HepG2 (cell line): Measurements from ENCODE around the gene RAB30. TPM values are rescaled to one million over a fixed set of nuclear protein-coding genes. Genes with fewer than 3 reads are reported as not detected.

ENCODE experiments used
- FOXA3 ChIP-seq: IDR thresholded peaks from 2 replicates; pipeline ENCODE4 v1.6.1; 2016; ENCODE audit warnings: missing genetic modification reagents, missing compliant biosample characterization
- FOXJ3 ChIP-seq: sonication (generic); formaldehyde crosslinking; IDR thresholded peaks from 2 replicates; pipeline ENCODE4 v1.4.0; 2020; ENCODE audit warnings: missing genetic modification reagents, mild to moderate bottlenecking, borderline replicate concordance
- KLF16 ChIP-seq, 2 experiments: sonication (generic) in 1 of 2; formaldehyde crosslinking in 1 of 2; IDR thresholded peaks; 2 replicates each; pipeline versions ENCODE4 v1.6.1 to v1.8.0; 2016 to 2023; ENCODE audit warnings: missing genetic modification reagents in 2 of 2, missing compliant biosample characterization in 1 of 2
- SAP130 ChIP-seq: IDR thresholded peaks from 2 replicates; pipeline ENCODE4 v1.6.1; 2016; ENCODE audit warnings: low read depth
- ZNF770 ChIP-seq: sonication (generic); formaldehyde crosslinking; IDR thresholded peaks from 2 replicates; pipeline ENCODE4 v1.5.0; 2020; ENCODE audit warnings: mild to moderate bottlenecking, missing genetic modification reagents
- ZSCAN5A ChIP-seq: sonication (generic); formaldehyde crosslinking; IDR thresholded peaks from 2 replicates; pipeline ENCODE4 v1.8.0; 2022; ENCODE audit warnings: mild to moderate bottlenecking, missing genetic modification reagents, borderline replicate concordance
- polyA plus RNA-seq, 8 experiments: library from polyadenylated mRNA; depleted of rRNA in 3 of 8; stranded (reverse) in 7 of 8; unstranded in 1 of 8; fragments of >200 nt; fragmentation: Illumina TruSeq in 4 of 8; extraction: Trizol in 4 of 8; gene quantifications; 2 replicates each; pipeline versions ENCODE4 v1.2.1 to v1.2.3, GENCODE V29; 2011 to 2016; ENCODE audit warnings: low read depth in 4 of 8, missing spikeins in 1 of 8, mixed read lengths in 1 of 8; ENCODE audit not compliant: insufficient read depth in 1 of 8
- total RNA-seq, 5 experiments: library from RNA; depleted of rRNA; stranded (reverse); fragments of >200 nt; fragmentation: Illumina TruSeq; extraction: Trizol; gene quantifications; 2 replicates each; pipeline ENCODE4 v1.2.3, GENCODE V29; 2016; ENCODE audit warnings: low read depth in 1 of 5

Gene RAB30
- total and polyA plus RNA-seq, 2 of the 13 experiments (the other 11 are each of a cell fraction or from before 2014, with no cell fraction given): 3.7 to 5.0 TPM

- no peak for TF ChIP-seq ZSCAN5A (CRISPR knock-in tag)
- TF ChIP-seq FOXA3 (CRISPR knock-in tag): peak; percentile 27; the same call in 1 of the 2 replicates
- TF ChIP-seq KLF16 (CRISPR knock-in tag; IDR thresholded peaks at IDR 0.05): no peak
- TF ChIP-seq SAP130 (CRISPR knock-in tag): peak; percentile 45
- 0 out of 2 replicates have a peak, but pooled peaks have one; percentile 7 for TF ChIP-seq ZNF770
- peak; percentile 17; the same call in 1 of the 2 replicates for TF ChIP-seq FOXJ3 (CRISPR knock-in tag)
Observed at GRCh38 chr11:82989628-82990404, 81.9 kb downstream of the RAB30 start (continued).
